Effector memory CD8-positive, alpha-beta T cell (primary cell): ENCODE results near the gene EDAR.

Experiments
- ATAC-seq: fragments of 150-1000 bp; cut with Tn5 transposase; replicated peaks from 2 replicates; pipeline ENCODE4 v1.10.0; 2021; ENCODE audit warnings: mild to moderate bottlenecking, moderate library complexity
- DNase-seq, 3 experiments: peaks; one replicate each; pipeline ENCODE4 v3.0.0; 2021
- H3K27ac Mint-ChIP-seq, 2 donors: one replicate each; pipeline ENCODE4 v1.8.0; 2022; ENCODE audit warnings: mild to moderate bottlenecking in 2 of 2, mixed read lengths in 2 of 2, moderate library complexity in 2 of 2
- H3K27me3 Mint-ChIP-seq, 2 donors: one replicate each; pipeline ENCODE4 v1.8.0; 2022; ENCODE audit warnings: mixed read lengths in 2 of 2
- H3K36me3 Mint-ChIP-seq: one replicate; pipeline ENCODE4 v1.8.0; 2022; ENCODE audit warnings: mild to moderate bottlenecking, moderate library complexity, mixed read lengths; ENCODE audit not compliant: insufficient read depth
- H3K4me1 Mint-ChIP-seq, 2 donors: one replicate each; pipeline ENCODE4 v1.8.0; 2022; ENCODE audit warnings: low read depth in 2 of 2, mixed read lengths in 2 of 2
- H3K4me3 Mint-ChIP-seq, 2 donors: one replicate each; pipeline ENCODE4 v1.8.0; 2022; ENCODE audit warnings: mild to moderate bottlenecking in 2 of 2, mixed read lengths in 2 of 2, moderate library complexity in 2 of 2
- H3K9me3 Mint-ChIP-seq, 2 donors: one replicate each; pipeline ENCODE4 v1.8.0; 2022; ENCODE audit warnings: mixed read lengths in 2 of 2

Gene EDAR

GRCh38 chr2:108908713-108909070, 80.3 kb downstream of the EDAR start:
- H3K36me3 Mint-ChIP-seq: no peaks in the 10 kb centered on the region
- DNase-seq: no peak
- H3K4me1 Mint-ChIP-seq: no peaks in the 10 kb centered on the region
- H3K9me3 Mint-ChIP-seq: no peaks in the 10 kb centered on the region
- H3K4me3 Mint-ChIP-seq: no peak overlapping the region
- H3K27ac Mint-ChIP-seq: no peak overlapping the region
- no peak for ATAC-seq
- H3K27me3 Mint-ChIP-seq: peaks cover 9 to 17% of the 10 kb centered on the region in 2 donors

- ATAC-seq (no peak), DNase-seq (no peak)
- Mint-ChIP-seq H3K36me3 (no peaks in the 10 kb centered on the region), H3K27me3 (peaks cover 9 to 17% of the 10 kb centered on the region in 2 donors), H3K4me3 (no peak overlapping the region), H3K9me3 (no peaks in the 10 kb centered on the region), H3K27ac (no peak overlapping the region), H3K4me1 (no peaks in the 10 kb centered on the region)
Measured at GRCh38 chr2:108907822-108908712, 81.0 kb downstream of the EDAR start.

DNA sequence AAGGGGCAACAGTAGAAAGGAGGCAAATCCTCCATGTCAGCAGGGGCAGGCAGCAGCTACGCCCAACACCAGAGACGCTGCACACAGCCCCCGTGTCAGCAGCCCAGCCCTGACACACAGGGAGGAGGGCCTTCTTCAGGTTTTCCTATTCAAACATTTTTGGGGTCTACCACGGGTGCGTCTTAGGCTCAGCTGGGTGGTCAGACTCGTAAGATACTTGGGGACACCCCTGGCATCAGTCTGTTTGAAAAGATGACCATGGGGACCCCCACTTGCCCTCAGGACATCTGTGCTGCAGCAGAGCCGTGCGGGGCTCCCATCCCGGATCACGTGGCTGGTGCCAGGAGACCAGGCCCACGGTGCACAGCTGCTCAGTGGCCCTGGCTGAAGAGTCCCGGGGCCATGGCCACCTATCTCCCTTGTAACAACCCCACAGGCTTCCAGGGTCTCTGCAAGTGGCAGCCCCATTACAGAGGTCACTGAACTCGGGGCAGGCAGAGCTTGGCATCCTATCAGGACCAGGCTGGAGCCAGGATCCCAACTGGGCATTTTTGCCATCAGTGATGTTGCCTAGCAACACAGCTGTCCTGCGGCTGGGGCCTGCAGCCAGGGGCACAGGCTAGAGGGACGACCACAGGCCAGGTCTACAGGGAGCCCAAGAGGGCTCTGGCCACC, 82.5 kb downstream of the EDAR start:
- ATAC-seq: no peak
- H3K27ac Mint-ChIP-seq: no peak overlapping the region
- no peaks in the 10 kb centered on the region for H3K4me1 Mint-ChIP-seq
- H3K27me3 Mint-ChIP-seq: peaks cover 6 to 12% of the 10 kb centered on the region in 2 donors
- no peak overlapping the region for H3K4me3 Mint-ChIP-seq
- H3K9me3 Mint-ChIP-seq: no peaks in the 10 kb centered on the region
- DNase-seq: no peak
- H3K36me3 Mint-ChIP-seq: no peaks in the 10 kb centered on the region

DNA sequence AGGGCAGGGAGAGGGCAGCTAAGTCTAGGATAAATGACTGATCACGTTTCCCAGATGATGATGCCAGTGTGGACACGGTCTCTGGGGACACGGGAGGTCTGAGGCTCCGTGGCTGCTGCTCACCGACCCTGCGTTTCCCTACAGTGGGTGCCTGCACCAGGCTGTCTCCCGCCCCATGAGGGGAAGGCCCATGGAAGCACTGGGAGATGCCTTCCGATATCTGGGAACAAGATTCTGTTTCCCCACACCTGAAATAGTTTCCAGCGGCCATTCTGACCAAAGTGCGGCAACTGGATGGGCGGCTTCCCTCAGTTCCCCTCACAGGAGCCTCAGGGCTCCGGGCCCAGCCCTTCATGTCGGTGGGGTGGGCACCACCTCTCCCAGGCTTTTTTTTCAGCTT, 83.1 kb downstream of the EDAR start:
- no peak for DNase-seq
- H3K4me1 Mint-ChIP-seq: no peaks in the 10 kb centered on the region
- no peaks in the 10 kb centered on the region for H3K36me3 Mint-ChIP-seq
- H3K4me3 Mint-ChIP-seq: no peak overlapping the region
- peaks cover 0 to 11% of the 10 kb centered on the region in 2 donors for H3K27me3 Mint-ChIP-seq
- H3K27ac Mint-ChIP-seq: no peak overlapping the region
- no peaks in the 10 kb centered on the region for H3K9me3 Mint-ChIP-seq
- ATAC-seq: no peak

GRCh38 chr2:108905176-108905575, 83.8 kb downstream of the EDAR start:
- Mint-ChIP-seq H3K4me1 (no peaks in the 10 kb centered on the region), H3K27ac (no peak overlapping the region), H3K27me3 (peaks cover 0 to 11% of the 10 kb centered on the region in 2 donors), H3K4me3 (no peak overlapping the region), H3K9me3 (no peaks in the 10 kb centered on the region), H3K36me3 (no peaks in the 10 kb centered on the region)
- DNase-seq (no peak), ATAC-seq (no peak)

- Mint-ChIP-seq H3K4me1 (no peaks in the 10 kb centered on the region), H3K27ac (no peak overlapping the region), H3K9me3 (peaks cover 0 to 1% of the 10 kb centered on the region in 2 donors), H3K36me3 (no peaks in the 10 kb centered on the region), H3K4me3 (no peak overlapping the region), H3K27me3 (peaks cover 3 to 11% of the 10 kb centered on the region in 2 donors)
- no peak for ATAC-seq
- DNase-seq: no peak
Measured at GRCh38 chr2:108904680-108905079, 84.3 kb downstream of the EDAR start.

GRCh38 chr2:108898315-108899082, 90.5 kb downstream of the EDAR start:
- Mint-ChIP-seq H3K36me3 (no peaks in the 10 kb centered on the region), H3K27ac (no peak overlapping the region), H3K4me1 (no peaks in the 10 kb centered on the region), H3K9me3 (peaks cover 0 to 3% of the 10 kb centered on the region in 2 donors), H3K27me3 (peaks cover 10 to 35% of the 10 kb centered on the region in 2 donors), H3K4me3 (no peak overlapping the region)
- DNase-seq (no peak), ATAC-seq (no peak)

DNA sequence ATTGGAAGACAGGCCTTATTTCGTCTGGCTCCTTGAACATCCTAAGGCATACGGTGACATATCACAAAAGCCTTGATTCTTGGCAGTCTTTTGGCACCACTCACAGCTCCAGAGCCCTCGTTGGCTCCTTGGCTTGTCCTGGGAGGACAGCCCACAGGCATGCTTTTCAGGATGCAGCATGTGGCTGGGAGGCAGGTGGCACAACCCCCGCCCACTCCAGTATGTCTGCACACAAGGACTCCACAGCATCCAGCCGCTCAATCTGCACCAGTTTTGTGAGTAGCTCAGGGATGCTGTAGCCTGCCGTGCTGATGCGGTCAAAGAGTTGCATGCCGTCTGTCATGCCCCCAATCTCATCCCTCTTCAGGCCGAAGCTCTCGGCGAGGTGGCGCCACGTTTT, 92.3 kb downstream of the EDAR start:
- no peak for DNase-seq
- no peak for ATAC-seq
- H3K27me3 Mint-ChIP-seq: peaks cover 10 to 35% of the 10 kb centered on the region in 2 donors
- H3K36me3 Mint-ChIP-seq: no peaks in the 10 kb centered on the region
- no peaks in the 10 kb centered on the region for H3K4me1 Mint-ChIP-seq
- H3K9me3 Mint-ChIP-seq: peaks cover 0 to 3% of the 10 kb centered on the region in 2 donors
- H3K27ac Mint-ChIP-seq: no peak overlapping the region
- no peak overlapping the region for H3K4me3 Mint-ChIP-seq

- Mint-ChIP-seq H3K9me3 (peaks cover 8 to 10% of the 10 kb centered on the region in 2 donors), H3K4me1 (no peaks in the 10 kb centered on the region), H3K27ac (no peak overlapping the region), H3K27me3 (peaks cover 10 to 35% of the 10 kb centered on the region in 2 donors), H3K36me3 (no peaks in the 10 kb centered on the region), H3K4me3 (no peak overlapping the region)
- DNase-seq: no peak
- no peak for ATAC-seq
Measured at GRCh38 chr2:108895188-108895587, 93.8 kb downstream of the EDAR start.

- Mint-ChIP-seq H3K4me3 (no peak overlapping the region), H3K4me1 (no peaks in the 10 kb centered on the region), H3K27me3 (peaks cover 10 to 33% of the 10 kb centered on the region in 2 donors), H3K9me3 (peaks cover 8 to 13% of the 10 kb centered on the region in 2 donors), H3K27ac (no peak overlapping the region), H3K36me3 (no peaks in the 10 kb centered on the region)
- DNase-seq (no peak), ATAC-seq (no peak)
Measured at GRCh38 chr2:108894766-108895165, 94.3 kb downstream of the EDAR start.

GRCh38 chr2:108893277-108893676, 95.7 kb downstream of the EDAR start:
- H3K27me3 Mint-ChIP-seq: peaks cover 2 to 24% of the 10 kb centered on the region in 2 donors
- no peak for ATAC-seq
- H3K36me3 Mint-ChIP-seq: no peaks in the 10 kb centered on the region
- no peak overlapping the region for H3K4me3 Mint-ChIP-seq
- H3K4me1 Mint-ChIP-seq: no peaks in the 10 kb centered on the region
- DNase-seq: no peak
- no peak overlapping the region for H3K27ac Mint-ChIP-seq
- H3K9me3 Mint-ChIP-seq: peaks cover 9 to 18% of the 10 kb centered on the region in 2 donors

- DNase-seq (no peak), ATAC-seq (no peak)
- Mint-ChIP-seq H3K9me3 (peaks cover 9 to 18% of the 10 kb centered on the region in 2 donors), H3K36me3 (no peaks in the 10 kb centered on the region), H3K27me3 (peaks cover 0 to 6% of the 10 kb centered on the region in 2 donors), H3K4me1 (no peaks in the 10 kb centered on the region), H3K27ac (no peak overlapping the region), H3K4me3 (no peak overlapping the region)
Measured at GRCh38 chr2:108889907-108890306, 99.1 kb downstream of the EDAR start.

GRCh38 chr2:108884619-108885018, 104.4 kb downstream of the EDAR start:
- H3K36me3 Mint-ChIP-seq: no peaks in the 10 kb centered on the region
- H3K27ac Mint-ChIP-seq: no peak overlapping the region
- no peak for ATAC-seq
- peaks cover 3 to 11% of the 10 kb centered on the region in 2 donors for H3K9me3 Mint-ChIP-seq
- no peak for DNase-seq
- H3K4me3 Mint-ChIP-seq: no peak overlapping the region
- no peaks in the 10 kb centered on the region for H3K4me1 Mint-ChIP-seq
- no peaks in the 10 kb centered on the region for H3K27me3 Mint-ChIP-seq
